GM13977 (cell line): ENCODE results near the gene SLC44A4.

Experiments used
- DNase-seq: peaks from one replicate; pipeline ENCODE4 v3.0.0; 2012; ENCODE audit warnings: low spot score
- in situ Hi-C: fragments of 300-500 bp; cut with MboI; formaldehyde crosslinking; loops from one replicate; pipeline ENCODE4 v1.12.0; 2022; ENCODE audit warnings: low sequenced_read_pairs, low pct_unique_long_range_greater_than_20kb, mixed read lengths, inconsistent platforms; ENCODE audit not compliant: unreplicated experiment
- TF ChIP-seq, protein P1 (sequence below): IDR thresholded peaks from 2 replicates; pipeline ENCODE4 v1.5.1; 2012; ENCODE audit warnings: mild to moderate bottlenecking, control low read depth; ENCODE audit not compliant: insufficient read depth; ENCODE audit errors: extremely low read depth, missing control alignments

Gene SLC44A4

DNA sequence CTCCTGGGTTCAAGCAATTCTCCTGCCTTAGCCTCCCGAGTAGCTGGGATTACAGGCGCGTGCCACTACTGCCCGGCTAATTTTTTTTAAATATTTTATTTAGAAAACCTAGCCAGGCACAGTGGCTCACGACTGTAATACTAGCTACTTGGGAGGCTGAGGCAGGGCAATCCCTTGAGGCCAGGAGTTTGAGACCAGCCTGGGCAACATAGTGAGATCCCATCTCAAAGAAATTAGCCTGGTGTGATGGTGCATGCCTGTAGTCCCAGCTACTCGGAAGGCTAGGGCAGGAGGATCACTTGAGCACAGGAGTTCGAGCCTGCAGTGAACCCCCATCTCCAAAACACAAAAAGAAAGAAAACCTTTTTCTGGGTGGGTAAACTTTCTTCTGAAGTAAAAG, 2.4 kb downstream of the SLC44A4 start:
- DNase-seq, result no peak
- in situ Hi-C loops, result no loop called here
- TF ChIP-seq, protein P1, sequence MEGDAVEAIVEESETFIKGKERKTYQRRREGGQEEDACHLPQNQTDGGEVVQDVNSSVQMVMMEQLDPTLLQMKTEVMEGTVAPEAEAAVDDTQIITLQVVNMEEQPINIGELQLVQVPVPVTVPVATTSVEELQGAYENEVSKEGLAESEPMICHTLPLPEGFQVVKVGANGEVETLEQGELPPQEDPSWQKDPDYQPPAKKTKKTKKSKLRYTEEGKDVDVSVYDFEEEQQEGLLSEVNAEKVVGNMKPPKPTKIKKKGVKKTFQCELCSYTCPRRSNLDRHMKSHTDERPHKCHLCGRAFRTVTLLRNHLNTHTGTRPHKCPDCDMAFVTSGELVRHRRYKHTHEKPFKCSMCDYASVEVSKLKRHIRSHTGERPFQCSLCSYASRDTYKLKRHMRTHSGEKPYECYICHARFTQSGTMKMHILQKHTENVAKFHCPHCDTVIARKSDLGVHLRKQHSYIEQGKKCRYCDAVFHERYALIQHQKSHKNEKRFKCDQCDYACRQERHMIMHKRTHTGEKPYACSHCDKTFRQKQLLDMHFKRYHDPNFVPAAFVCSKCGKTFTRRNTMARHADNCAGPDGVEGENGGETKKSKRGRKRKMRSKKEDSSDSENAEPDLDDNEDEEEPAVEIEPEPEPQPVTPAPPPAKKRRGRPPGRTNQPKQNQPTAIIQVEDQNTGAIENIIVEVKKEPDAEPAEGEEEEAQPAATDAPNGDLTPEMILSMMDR, result no peak

DNA sequence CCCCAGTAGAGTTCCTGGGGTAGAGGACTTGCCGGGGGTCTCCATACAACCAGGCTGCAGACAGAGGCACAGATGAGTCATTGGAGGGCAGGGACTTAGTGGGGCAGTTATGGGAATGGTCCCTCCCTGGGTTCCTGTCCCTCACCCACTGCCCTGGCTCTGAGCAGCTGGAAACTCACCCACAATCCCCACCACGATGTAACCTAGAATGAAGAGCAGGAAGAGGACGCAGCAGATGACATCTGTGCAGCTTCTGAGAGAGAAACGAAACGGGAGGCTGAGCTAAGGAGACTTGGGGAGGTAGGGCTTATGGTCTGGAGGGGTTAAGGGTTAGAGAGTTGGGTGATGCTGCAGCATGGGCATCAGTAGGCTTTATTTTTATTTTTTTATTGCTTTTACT, 2.9 kb downstream of the SLC44A4 start:
- DNase-seq, result no peak
- TF ChIP-seq, protein P1, result no peak
- in situ Hi-C loops, result no loop called here

- no peak for DNase-seq
- TF ChIP-seq, protein P1, result no peak
- in situ Hi-C loops, result no loop called here
These were observed 3.8 kb downstream of the SLC44A4 start for GRCh38 chr6:31874836-31875572.

DNA sequence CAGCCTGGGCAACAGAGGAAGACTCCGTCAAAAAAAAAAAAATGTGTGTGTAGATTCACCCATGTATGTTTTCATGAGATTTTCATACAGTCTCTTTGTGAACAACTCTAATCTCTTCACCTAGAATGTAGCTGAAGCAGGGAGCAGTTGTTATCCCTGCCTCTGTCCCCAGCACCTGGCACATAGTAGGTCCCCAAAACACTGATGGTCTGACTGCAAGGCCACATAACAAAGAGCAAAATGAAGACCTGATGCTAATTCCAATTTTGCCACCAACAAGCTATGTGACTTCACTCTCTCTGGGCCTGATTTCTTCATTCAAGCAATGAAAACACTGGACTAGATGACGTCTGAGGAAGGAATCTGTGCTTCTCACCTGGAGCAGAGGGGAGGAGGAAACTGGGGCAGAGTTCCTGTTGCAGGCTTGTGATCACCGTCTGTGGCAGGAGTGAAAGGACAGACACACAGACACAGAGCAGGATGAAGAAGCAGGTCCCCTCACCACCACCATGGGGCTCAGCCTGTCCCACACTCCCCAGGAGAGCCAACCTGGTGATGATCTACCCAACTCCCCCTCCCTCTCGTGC, 4.6 kb downstream of the SLC44A4 start:
- TF ChIP-seq, protein P1, result no peak
- no peak for DNase-seq
- in situ Hi-C loops, result no loop called here

- TF ChIP-seq, protein P1, result no peak
- in situ Hi-C loops, result no loop called here
- no peak for DNase-seq
These were observed 7.6 kb downstream of the SLC44A4 start for GRCh38 chr6:31871046-31871659.

DNA sequence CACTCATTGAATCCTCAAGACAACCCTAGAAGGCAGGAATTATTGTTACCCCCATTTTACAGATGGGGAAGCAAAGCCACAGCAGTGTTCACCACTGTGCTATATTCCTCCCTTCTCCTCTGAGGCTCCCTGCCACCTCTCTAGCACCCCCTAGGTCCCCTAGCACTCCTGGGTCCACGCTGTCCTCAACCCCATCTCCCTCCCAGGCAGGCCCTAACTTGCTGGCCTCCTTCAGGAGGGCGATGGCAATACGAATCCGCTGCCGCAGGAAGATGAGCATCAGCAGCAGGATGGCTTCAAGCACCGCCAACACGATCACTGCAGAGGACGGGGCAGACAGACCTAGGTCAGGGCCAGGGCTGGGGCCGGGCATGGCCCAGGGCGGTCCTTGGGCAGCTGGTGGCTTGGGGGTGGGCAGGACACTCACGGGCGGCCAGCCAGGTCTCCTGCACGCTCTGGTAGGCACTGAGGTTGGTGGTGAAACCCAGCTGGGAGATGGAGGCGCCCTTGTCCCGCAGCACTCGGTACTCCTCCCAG, 8.3 kb downstream of the SLC44A4 start:
- DNase-seq, result no peak
- in situ Hi-C loops, result no loop called here
- TF ChIP-seq, protein P1, result peak; percentile 28
